A204.1 (cell line): ENCODE results near the gene SART1.

Source experiments
- FAIRE-seq: peaks from 2 replicates; lab custom pipeline; 2012; peaks lifted over from hg19 to GRCh38; lab: Jason Lieb, UNC

SART1 gene

GRCh38 chr11:65967329-65967934 lies 5.9 kb downstream of the SART1 start:
- FAIRE-seq = no peak

GRCh38 chr11:65968600-65969482 lies 7.3 kb downstream of the SART1 start:
- no peak for FAIRE-seq

GRCh38 chr11:65972116-65972515 lies 10.6 kb downstream of the SART1 start:
- no peak for FAIRE-seq

GRCh38 chr11:65973439-65974110 lies 12.0 kb downstream of the SART1 start:
- FAIRE-seq = no peak

- no peak for FAIRE-seq
Measured at GRCh38 chr11:65975771-65976170, 14.2 kb downstream of the SART1 start.

- no peak for FAIRE-seq
Measured at GRCh38 chr11:65976216-65977176, 15.0 kb downstream of the SART1 start.

- no peak for FAIRE-seq
Measured at GRCh38 chr11:65977621-65978390, 16.3 kb downstream of the SART1 start.

- FAIRE-seq = no peak
Measured at GRCh38 chr11:65978391-65979238, 17.1 kb downstream of the SART1 start.

- no peak for FAIRE-seq
Measured at GRCh38 chr11:65979261-65979759, 17.8 kb downstream of the SART1 start.

GRCh38 chr11:65981101-65981740 lies 19.7 kb downstream of the SART1 start:
- no peak for FAIRE-seq

- no peak for FAIRE-seq
Measured at GRCh38 chr11:65981972-65982823, 20.7 kb downstream of the SART1 start.

- FAIRE-seq = no peak
Measured at GRCh38 chr11:65982824-65983588, 21.5 kb downstream of the SART1 start.

GRCh38 chr11:65983589-65983987 lies 22.1 kb downstream of the SART1 start:
- no peak for FAIRE-seq

- FAIRE-seq = no peak
Measured at GRCh38 chr11:65987336-65987735, 25.8 kb downstream of the SART1 start.

GRCh38 chr11:65988791-65989592 lies 27.5 kb downstream of the SART1 start:
- peak; percentile 99 for FAIRE-seq

GRCh38 chr11:65992056-65992455 lies 30.5 kb downstream of the SART1 start:
- FAIRE-seq = no peak

GRCh38 chr11:65997286-65997685 lies 35.8 kb downstream of the SART1 start:
- no peak for FAIRE-seq
